ENCODE data around the gene COL25A1. TPM values are rescaled to one million over a fixed set of nuclear protein-coding genes. Genes with fewer than 3 reads are reported as not detected.

COL25A1 gene
- total RNA-seq, 1 experiment from 2014 or later = not detected

GRCh38 chr4:109321232-109321631 is 18.8 kb upstream of the COL25A1 start:
- H3K27me3 ChIP-seq (ENCODE audit: insufficient read depth, low read length) = no peaks in the 10 kb centered on the region
- H3K36me3 ChIP-seq (ENCODE audit: control insufficient read depth in 1 of 2, insufficient read depth in 2 of 2, low read length in 2 of 2) = no peaks in the 10 kb centered on the region
- H3K4me3 ChIP-seq (replicated peaks in 1 of 2; ENCODE audit: low read depth in 1 of 2, low read length in 2 of 2) = no peak overlapping the region
- no peaks in the 10 kb centered on the region for H4K20me1 ChIP-seq (ENCODE audit: insufficient read depth)
- no peak overlapping the region for H3K27ac ChIP-seq (ENCODE audit: low read depth, low read length)
- H3K4me1 ChIP-seq (ENCODE audit: control insufficient read depth in 1 of 2, insufficient read depth in 2 of 2, low read length in 2 of 2) = no peaks in the 10 kb centered on the region
- DNase-seq (ENCODE audit: low read depth, low spot score) (no peak), ATAC-seq (no peak)
- H3K9me3 ChIP-seq (ENCODE audit: control insufficient read depth in 1 of 2, insufficient read depth in 1 of 2, low read depth in 1 of 2, low read length in 2 of 2) = peaks cover 0 to 8% of the 10 kb centered on the region in 2 experiments; a peak in 1 of 4 replicates
- RAD21 ChIA-PET (ENCODE audit: low non-redundant PET in 1 of 2, low total read pairs in 2 of 2, uncharacterized antibody in 2 of 2, unreplicated experiment in 2 of 2) = no interaction called here
- no peak overlapping the region for H3K4me2 ChIP-seq (ENCODE audit: low read length)
- intact Hi-C loops (cut with micrococcal nuclease) = no loop called here
- no peaks in the 10 kb centered on the region for H3K79me2 ChIP-seq (ENCODE audit: insufficient read depth, low read length)
- TF ChIP-seq ATF3 (IDR thresholded peaks at IDR 0.05) (no peak), CEBPB (IDR thresholded peaks at IDR 0.05; ENCODE audit: low read depth) (no peak), JUND (IDR thresholded peaks at IDR 0.05) (no peak), ZFX (IDR thresholded peaks at IDR 0.05) (no peak), POLR2A (IDR thresholded peaks at IDR 0.05; ENCODE audit: borderline replicate concordance, extremely low read depth, insufficient read depth, insufficient read length) (no peak), MAX (IDR thresholded peaks at IDR 0.05) (no peak), SRF (IDR thresholded peaks at IDR 0.05; ENCODE audit: low read depth) (no peak), EZH2 (IDR thresholded peaks at IDR 0.05) (no peak), CBX3 (IDR thresholded peaks at IDR 0.05; ENCODE audit: low read depth) (no peak), FOSL1 (IDR thresholded peaks at IDR 0.05; ENCODE audit: low read depth) (no peak), SIN3A (IDR thresholded peaks at IDR 0.05; ENCODE audit: low read depth) (no peak), SP1 (IDR thresholded peaks at IDR 0.05; ENCODE audit: low read depth) (no peak), ELF1 (IDR thresholded peaks at IDR 0.05; ENCODE audit: borderline replicate concordance, low read depth) (no peak), CTCF (IDR thresholded peaks at IDR 0.05 in 2 of 3, conservative IDR thresholded peaks at IDR 0.05 in 1 of 3; ENCODE audit: borderline replicate concordance in 1 of 3, insufficient read depth in 1 of 3, low read depth in 2 of 3, low read length in 2 of 3) (no peak), POLR2AphosphoS5 (IDR thresholded peaks at IDR 0.05; ENCODE audit: low read depth, low read length) (no peak), RAD21 (IDR thresholded peaks at IDR 0.05; ENCODE audit: low read depth) (no peak), EGR1 (IDR thresholded peaks at IDR 0.05; ENCODE audit: low read depth) (no peak)
- no peaks in the 10 kb centered on the region for H3K9me2 ChIP-seq (ENCODE audit: insufficient read depth)
- BruUV-seq (replicated peaks) = no TSS peak
- POLR2A ChIA-PET = no interaction called here
- CTCF ChIA-PET = no interaction called here
- no peak overlapping the region for H3K9ac ChIP-seq (ENCODE audit: low read length)
- no peak overlapping the region for H2AFZ ChIP-seq (ENCODE audit: low read depth, low read length, poor library complexity, severe bottlenecking)
